ENCODE results near the gene BSN. TPM values are rescaled to one million over a fixed set of nuclear protein-coding genes. Genes with fewer than 3 reads are reported as not detected.
"Not testable (repeated sequence)": the region's sequence is repeated elsewhere in the genome, so short reads cannot be mapped to it uniquely, and the experiment has no call there.

The BSN gene
- total RNA-seq, 1 donor from 2014 or later = 0.67 TPM

- Mint-ChIP-seq H3K36me3 (no peaks in the 10 kb centered on the region), H3K4me1 (no peaks in the 10 kb centered on the region), H3K9me3 (no peaks in the 10 kb centered on the region), H3K4me3 (no peak overlapping the region), H3K27me3 (ENCODE audit: low read depth) (peaks cover 7% of the 10 kb centered on the region), H3K27ac (no peak overlapping the region)
- TF ChIP-seq, protein P1, sequence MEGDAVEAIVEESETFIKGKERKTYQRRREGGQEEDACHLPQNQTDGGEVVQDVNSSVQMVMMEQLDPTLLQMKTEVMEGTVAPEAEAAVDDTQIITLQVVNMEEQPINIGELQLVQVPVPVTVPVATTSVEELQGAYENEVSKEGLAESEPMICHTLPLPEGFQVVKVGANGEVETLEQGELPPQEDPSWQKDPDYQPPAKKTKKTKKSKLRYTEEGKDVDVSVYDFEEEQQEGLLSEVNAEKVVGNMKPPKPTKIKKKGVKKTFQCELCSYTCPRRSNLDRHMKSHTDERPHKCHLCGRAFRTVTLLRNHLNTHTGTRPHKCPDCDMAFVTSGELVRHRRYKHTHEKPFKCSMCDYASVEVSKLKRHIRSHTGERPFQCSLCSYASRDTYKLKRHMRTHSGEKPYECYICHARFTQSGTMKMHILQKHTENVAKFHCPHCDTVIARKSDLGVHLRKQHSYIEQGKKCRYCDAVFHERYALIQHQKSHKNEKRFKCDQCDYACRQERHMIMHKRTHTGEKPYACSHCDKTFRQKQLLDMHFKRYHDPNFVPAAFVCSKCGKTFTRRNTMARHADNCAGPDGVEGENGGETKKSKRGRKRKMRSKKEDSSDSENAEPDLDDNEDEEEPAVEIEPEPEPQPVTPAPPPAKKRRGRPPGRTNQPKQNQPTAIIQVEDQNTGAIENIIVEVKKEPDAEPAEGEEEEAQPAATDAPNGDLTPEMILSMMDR (IDR thresholded peaks at IDR 0.05; ENCODE audit: unreplicated experiment) = no peak
- DNase-seq (ENCODE audit: low spot score in 2 of 2, unreplicated experiment in 2 of 2) = no peak
Measured at GRCh38 chr3:49568965-49569364, 14.7 kb downstream of the BSN start.

DNA sequence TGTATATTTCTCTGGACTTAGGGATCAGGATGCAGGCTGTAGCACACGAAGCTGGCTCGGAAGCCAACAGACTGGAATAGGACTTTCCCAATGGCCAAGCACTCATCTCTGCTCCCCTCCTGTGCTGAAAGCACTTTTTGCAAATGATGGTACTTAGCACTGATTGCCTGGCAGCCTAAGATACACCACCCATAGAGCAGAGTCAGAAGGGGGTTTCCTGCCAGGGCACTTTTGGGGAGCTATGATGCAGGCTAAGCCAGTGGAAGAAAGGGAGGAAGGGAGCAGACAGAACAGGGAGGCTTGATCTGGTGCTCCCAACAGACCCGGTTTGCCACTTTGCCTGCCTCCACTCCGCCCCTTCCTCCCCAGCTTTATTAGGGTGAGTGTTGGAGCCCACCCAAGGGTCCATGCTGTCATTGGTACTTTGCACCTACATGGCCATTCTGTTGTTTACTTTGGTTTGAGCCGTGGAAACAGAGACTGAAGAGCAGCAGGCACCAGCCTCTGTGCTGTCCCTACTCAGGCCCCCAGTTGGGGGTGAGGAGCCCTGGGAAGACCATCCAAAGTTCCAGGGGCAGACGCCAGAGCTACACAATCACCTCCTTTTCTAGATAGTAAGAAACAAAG is 15.9 kb downstream of the BSN start:
- Mint-ChIP-seq H3K4me3 (no peak overlapping the region), H3K27ac (no peak overlapping the region), H3K4me1 (no peaks in the 10 kb centered on the region), H3K9me3 (no peaks in the 10 kb centered on the region), H3K36me3 (no peaks in the 10 kb centered on the region), H3K27me3 (ENCODE audit: low read depth) (peaks cover 5% of the 10 kb centered on the region)
- TF ChIP-seq, protein P1 (IDR thresholded peaks at IDR 0.05; ENCODE audit: unreplicated experiment) = no peak
- no peak for DNase-seq (ENCODE audit: low spot score in 2 of 2, unreplicated experiment in 2 of 2)

GRCh38 chr3:49582177-49582576 is 27.9 kb downstream of the BSN start:
- DNase-seq (ENCODE audit: low spot score in 2 of 2, unreplicated experiment in 2 of 2) = no peak
- H3K27me3 Mint-ChIP-seq (ENCODE audit: low read depth) = peaks cover 17% of the 10 kb centered on the region
- TF ChIP-seq, protein P1 (IDR thresholded peaks at IDR 0.05; ENCODE audit: unreplicated experiment) = no peak
- no peaks in the 10 kb centered on the region for H3K4me1 Mint-ChIP-seq
- H3K27ac Mint-ChIP-seq = no peak overlapping the region
- peaks cover 4% of the 10 kb centered on the region for H3K9me3 Mint-ChIP-seq
- no peak overlapping the region for H3K4me3 Mint-ChIP-seq
- H3K36me3 Mint-ChIP-seq = no peaks in the 10 kb centered on the region

DNA sequence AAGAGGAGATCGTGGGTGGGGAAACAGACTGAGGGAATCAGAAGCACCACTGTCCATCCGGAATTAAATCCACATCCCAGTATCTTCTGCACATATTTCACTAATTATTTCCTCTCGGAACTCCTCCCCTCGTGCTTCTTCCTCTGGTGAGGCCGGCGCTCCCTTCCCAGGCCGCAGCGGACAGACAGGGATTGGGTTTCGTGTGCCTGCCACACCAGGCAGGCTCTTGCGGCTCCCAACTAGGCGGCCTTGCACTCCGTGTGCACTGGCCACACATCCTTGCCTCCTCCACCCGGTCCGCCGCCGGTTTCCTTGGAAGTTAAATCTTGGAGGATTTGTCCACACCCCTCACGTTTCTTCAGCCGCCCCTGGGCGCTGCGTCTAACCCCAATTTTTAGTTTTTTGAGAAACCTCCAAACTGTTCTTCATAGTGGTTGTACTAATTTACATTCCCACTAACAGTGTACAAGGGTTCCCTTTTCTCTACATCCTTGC is 31.0 kb downstream of the BSN start:
- DNase-seq (ENCODE audit: low spot score in 2 of 2, unreplicated experiment in 2 of 2); H3K27ac Mint-ChIP-seq; H3K4me3 Mint-ChIP-seq; H3K4me1 Mint-ChIP-seq; H3K9me3 Mint-ChIP-seq; H3K36me3 Mint-ChIP-seq: not testable (repeated sequence)
- H3K27me3 Mint-ChIP-seq (ENCODE audit: low read depth) = peaks cover 19% of the 10 kb centered on the region

GRCh38 chr3:49591615-49592014 is 37.3 kb downstream of the BSN start:
- TF ChIP-seq, protein P1 (IDR thresholded peaks at IDR 0.05; ENCODE audit: unreplicated experiment) = no peak
- H3K9me3 Mint-ChIP-seq = peaks cover 3% of the 10 kb centered on the region
- H3K27me3 Mint-ChIP-seq (ENCODE audit: low read depth) = peaks cover 10% of the 10 kb centered on the region
- no peaks in the 10 kb centered on the region for H3K36me3 Mint-ChIP-seq
- H3K27ac Mint-ChIP-seq = no peak overlapping the region
- DNase-seq (ENCODE audit: low spot score in 2 of 2, unreplicated experiment in 2 of 2) = no peak
- H3K4me1 Mint-ChIP-seq = no peaks in the 10 kb centered on the region
- no peak overlapping the region for H3K4me3 Mint-ChIP-seq

- TF ChIP-seq, protein P1 (IDR thresholded peaks at IDR 0.05; ENCODE audit: unreplicated experiment) = no peak
- no peak for DNase-seq (ENCODE audit: low spot score in 2 of 2, unreplicated experiment in 2 of 2)
Measured at GRCh38 chr3:49593041-49593440, 38.8 kb downstream of the BSN start.

More at GRCh38 chr3:49593041-49593440, 38.8 kb downstream of the BSN start:
- no peak overlapping the region for H3K27ac Mint-ChIP-seq
- no peak overlapping the region for H3K4me3 Mint-ChIP-seq
- H3K27me3 Mint-ChIP-seq (ENCODE audit: low read depth) = no peaks in the 10 kb centered on the region
- H3K9me3 Mint-ChIP-seq = peaks cover 3% of the 10 kb centered on the region
- no peaks in the 10 kb centered on the region for H3K4me1 Mint-ChIP-seq
- H3K36me3 Mint-ChIP-seq = no peaks in the 10 kb centered on the region
